Stimulated activated naive CD8-positive, alpha-beta T cell treated with anti-CD3 and anti-CD28 coated beads, Interleukin-15, Interleukin-2, amounts not matched to agents 100 U/mL and 50 U/mL, for 24 hours (primary cell): ENCODE measurements around the gene PLK4.
A peak's percentile ranks its signal among the peaks of the same experiment; 100 is the strongest.
"Not testable (repeated sequence)": the region's sequence is repeated elsewhere in the genome, so short reads cannot be mapped to it uniquely, and the experiment has no call there.

Source experiments
- ATAC-seq: fragments of 150-1000 bp; cut with Tn5 transposase; one replicate; pipeline ENCODE4 v1.10.0; 2021
- DNase-seq: peaks from one replicate; pipeline ENCODE4 v3.0.0; 2021

The PLK4 gene

GRCh38 chr4:127880763-127881562, at the start of gene PLK4:
Gene PLK4, plus strand, starts transcription at chr4:127880893. Its CDS starts 242 bp downstream, at chr4:127881135.
- peak; percentile 98 for ATAC-seq
- peak; percentile 96 for DNase-seq

GRCh38 chr4:127832585-127832984, 48.1 kb upstream of the PLK4 start:
- ATAC-seq: no peak
- no peak for DNase-seq

- ATAC-seq (peak; percentile 23), DNase-seq (no peak)
Measured at GRCh38 chr4:127843704-127844600, 36.7 kb upstream of the PLK4 start.

GRCh38 chr4:127844601-127845116, 36.0 kb upstream of the PLK4 start:
- no peak for ATAC-seq
- DNase-seq: no peak

GRCh38 chr4:127846061-127846460, 34.6 kb upstream of the PLK4 start:
- DNase-seq (no peak), ATAC-seq (no peak)

- ATAC-seq (no peak), DNase-seq (no peak)
Measured at GRCh38 chr4:127846765-127847164, 33.9 kb upstream of the PLK4 start.

- ATAC-seq (no peak), DNase-seq (no peak)
Measured at GRCh38 chr4:127849505-127850234, 31.0 kb upstream of the PLK4 start.

GRCh38 chr4:127852661-127853060, 28.0 kb upstream of the PLK4 start:
- ATAC-seq (no peak), DNase-seq (no peak)

- DNase-seq: no peak
- no peak for ATAC-seq
Measured at GRCh38 chr4:127856196-127856812, 24.4 kb upstream of the PLK4 start.

GRCh38 chr4:127856813-127857447, 23.8 kb upstream of the PLK4 start:
- no peak for DNase-seq

GRCh38 chr4:127857641-127858040, 23.1 kb upstream of the PLK4 start:
- DNase-seq (no peak), ATAC-seq (no peak)

More at GRCh38 chr4:127856813-127857447, 23.8 kb upstream of the PLK4 start:
- ATAC-seq: peak; percentile 6

GRCh38 chr4:127868196-127868595, 12.5 kb upstream of the PLK4 start:
- ATAC-seq: no peak
- DNase-seq: no peak

GRCh38 chr4:127870281-127870680, 10.4 kb upstream of the PLK4 start:
- DNase-seq (no peak), ATAC-seq (no peak)

GRCh38 chr4:127870688-127871087, 10.0 kb upstream of the PLK4 start:
- no peak for DNase-seq
- ATAC-seq: no peak

GRCh38 chr4:127875791-127876190, 4.9 kb upstream of the PLK4 start:
- no peak for ATAC-seq
- DNase-seq: no peak

- no peak for DNase-seq
- peak; percentile 44 for ATAC-seq
Measured at GRCh38 chr4:127881563-127881864, 821 bp downstream of the PLK4 start.

GRCh38 chr4:127888559-127888958, 7.9 kb downstream of the PLK4 start:
- ATAC-seq (no peak), DNase-seq (no peak)

GRCh38 chr4:127889903-127890302, 9.2 kb downstream of the PLK4 start:
- ATAC-seq: no peak
- no peak for DNase-seq

GRCh38 chr4:127896069-127896468, 15.4 kb downstream of the PLK4 start:
- ATAC-seq: no peak
- no peak for DNase-seq

GRCh38 chr4:127896528-127896927, 15.8 kb downstream of the PLK4 start:
- DNase-seq (no peak), ATAC-seq (no peak)

GRCh38 chr4:127899682-127900081, 19.0 kb downstream of the PLK4 start:
- not testable (repeated sequence) for DNase-seq, ATAC-seq
